Ammon's horn (tissue), 1 donor: ENCODE data around the gene ST8SIA6.
"Not testable (repeated sequence)": the region's sequence is repeated elsewhere in the genome, so short reads cannot be mapped to it uniquely, and the experiment has no call there.

Experiments used
- DNase-seq: peaks from one replicate; pipeline ENCODE4 v3.0.0-alpha.2; 2016; ENCODE audit warnings: low spot score

Gene ST8SIA6

DNA sequence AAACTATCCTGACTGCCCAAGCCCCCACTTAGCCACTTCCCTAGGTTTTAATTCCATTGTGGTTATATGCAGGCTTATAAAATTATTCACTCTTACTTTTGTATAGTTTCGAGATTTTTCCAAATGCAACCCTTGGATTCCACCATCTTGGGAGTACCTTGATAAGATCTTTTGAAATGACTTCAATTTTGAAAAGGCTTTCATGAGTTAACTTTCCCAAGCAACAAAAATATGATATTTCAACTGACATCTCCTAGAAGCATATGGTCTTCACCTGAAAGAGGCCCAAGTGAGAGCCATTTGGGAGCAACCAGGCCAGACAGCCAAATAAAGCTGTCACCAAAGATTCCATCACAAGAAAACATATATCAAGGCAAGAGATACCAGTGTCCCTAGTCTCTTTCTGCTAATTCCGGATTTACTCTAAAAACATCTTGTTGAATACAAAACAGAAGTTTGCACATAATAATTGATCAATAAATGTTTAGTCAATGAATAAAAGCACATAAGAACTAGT lies 1.7 kb upstream of the ST8SIA6 start:
- DNase-seq, result no peak

- no peak for DNase-seq
Observed at GRCh38 chr10:17455015-17455520, 673 bp upstream of the ST8SIA6 start.

GRCh38 chr10:17453373-17454091 lies 863 bp downstream of the ST8SIA6 start:
- no peak for DNase-seq

- DNase-seq, result no peak
Observed at GRCh38 chr10:17453035-17453372, 1.4 kb downstream of the ST8SIA6 start.

- no peak for DNase-seq
Observed at GRCh38 chr10:17452060-17452841, 2.1 kb downstream of the ST8SIA6 start.

GRCh38 chr10:17450024-17450423 lies 4.4 kb downstream of the ST8SIA6 start:
- DNase-seq, result no peak

DNA sequence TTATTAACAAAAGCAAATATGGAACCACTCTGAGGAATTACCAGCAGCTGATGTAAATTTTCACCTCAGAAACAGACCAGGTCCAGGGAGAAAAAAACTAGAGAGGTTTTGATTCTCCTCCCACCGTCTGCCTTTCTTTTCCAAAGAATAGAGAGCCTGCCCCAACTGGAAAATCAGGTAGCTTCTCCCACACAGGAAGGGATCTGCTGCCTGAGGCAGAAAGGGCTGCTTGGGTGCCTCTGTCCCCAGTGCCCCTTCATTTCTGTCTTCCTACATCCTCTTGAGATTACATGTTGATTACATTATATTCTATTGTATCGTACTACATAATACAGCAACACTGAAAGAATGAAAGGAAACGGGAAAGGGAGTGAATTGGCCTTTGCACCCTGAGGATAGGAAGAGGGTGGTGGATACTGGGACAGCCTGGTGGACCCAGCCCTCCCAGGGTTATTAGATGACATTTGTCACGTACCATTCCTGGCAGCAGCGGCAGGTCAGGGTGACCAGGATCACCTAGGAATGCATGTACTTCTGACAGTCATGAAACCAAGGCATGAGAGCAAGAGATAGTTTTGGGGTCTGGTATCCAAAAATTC lies 8.9 kb downstream of the ST8SIA6 start:
- no peak for DNase-seq

GRCh38 chr10:17444388-17444714 lies 10.0 kb downstream of the ST8SIA6 start:
- no peak for DNase-seq

- DNase-seq, result no peak
Observed at GRCh38 chr10:17443707-17444387, 10.5 kb downstream of the ST8SIA6 start.

DNA sequence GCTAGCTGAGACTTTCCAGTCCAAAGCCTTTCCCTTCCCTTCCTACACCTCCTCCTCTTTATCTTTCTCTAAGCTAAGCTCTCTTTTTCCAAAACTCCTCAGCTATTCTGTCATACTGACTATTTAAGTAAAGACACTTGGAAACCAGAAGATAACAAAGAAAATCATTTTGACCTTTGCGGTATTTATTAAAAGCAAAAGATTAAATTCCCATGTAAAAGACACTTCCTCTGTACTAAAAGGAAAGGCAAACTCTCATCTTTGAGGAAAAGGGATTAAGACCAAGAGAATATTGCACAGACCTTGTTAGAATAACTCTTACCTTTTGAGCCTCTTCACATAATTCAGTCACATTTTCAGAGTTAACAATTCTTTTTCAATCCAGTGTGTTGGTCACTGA lies 15.8 kb downstream of the ST8SIA6 start:
- DNase-seq, result no peak

- DNase-seq, result not testable (repeated sequence)
Observed at GRCh38 chr10:17436578-17436977, 17.8 kb downstream of the ST8SIA6 start.

DNA sequence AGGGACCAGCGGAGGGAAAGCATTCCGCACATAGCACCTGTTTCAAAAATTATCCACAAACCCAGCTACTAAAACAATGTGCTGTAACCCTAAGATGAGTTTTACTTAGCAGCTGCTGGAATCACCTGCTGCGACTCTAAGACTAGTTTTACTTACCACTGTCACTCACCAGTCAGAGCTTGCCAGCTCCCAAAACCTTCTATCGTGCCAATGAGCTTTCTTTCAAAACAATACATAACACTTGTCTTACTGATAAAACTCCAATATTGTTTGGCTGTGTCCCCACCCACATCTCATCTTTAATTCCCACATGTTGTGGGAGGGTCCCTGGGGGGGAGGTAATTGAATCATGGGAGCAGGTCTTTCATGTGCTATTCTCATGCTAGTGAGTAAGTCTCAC lies 18.4 kb downstream of the ST8SIA6 start:
- DNase-seq, result no peak

GRCh38 chr10:17435187-17435586 lies 19.2 kb downstream of the ST8SIA6 start:
- DNase-seq, result no peak

DNA sequence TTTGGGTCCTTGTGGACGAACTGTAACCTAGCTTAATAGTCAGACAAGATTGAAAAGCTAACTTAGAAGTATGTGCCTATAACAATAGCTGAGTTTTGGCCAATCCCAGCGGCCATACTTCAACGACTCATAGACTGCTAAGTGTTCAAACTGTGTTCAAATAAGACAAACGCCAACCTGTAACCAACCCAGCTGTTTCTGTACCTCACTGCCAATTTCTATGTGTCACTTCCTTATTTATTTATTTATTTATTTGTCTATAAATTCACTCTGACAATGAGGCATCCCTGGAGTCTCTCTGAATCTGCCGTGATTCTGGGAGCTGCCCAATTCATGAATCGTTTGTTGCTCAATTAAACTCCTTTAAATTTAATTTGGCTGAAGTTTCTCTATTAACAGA lies 21.7 kb downstream of the ST8SIA6 start:
- DNase-seq, result no peak

- no peak for DNase-seq
Observed at GRCh38 chr10:17431871-17432311, 22.5 kb downstream of the ST8SIA6 start.

DNA sequence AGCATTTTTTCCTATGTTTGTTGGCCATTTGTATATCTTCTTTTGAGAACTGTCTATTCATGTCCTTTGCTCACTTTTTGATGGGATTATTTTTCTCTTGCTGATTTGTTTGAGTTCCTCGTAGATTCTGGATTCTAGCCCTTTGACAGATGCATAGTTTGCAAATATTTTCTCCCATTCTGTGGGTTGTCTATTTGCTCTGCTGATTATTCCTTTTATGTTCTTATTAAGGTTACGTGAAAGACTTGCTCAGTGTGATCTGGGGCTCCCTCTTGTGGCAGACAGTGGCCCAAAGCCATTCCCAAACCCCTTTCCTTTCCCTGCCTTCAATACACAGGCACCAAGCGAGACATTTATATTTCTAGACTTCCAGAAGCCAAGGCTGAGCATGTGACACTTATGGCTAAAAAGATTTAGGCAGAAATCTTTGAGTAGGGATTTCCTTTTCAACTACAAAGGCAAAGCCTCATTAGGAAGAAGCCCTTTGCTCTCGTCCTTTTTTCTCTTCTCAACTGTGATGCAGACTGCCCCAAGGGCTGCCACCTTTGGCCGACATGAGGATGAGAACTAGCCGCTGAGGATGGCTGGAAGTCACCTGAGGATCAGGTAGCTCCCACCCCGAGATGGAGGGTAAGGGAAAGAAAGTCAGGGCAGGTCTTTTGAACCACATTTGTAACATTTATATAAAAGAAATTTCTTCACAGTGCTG lies 23.6 kb downstream of the ST8SIA6 start:
- peak; percentile 83 for DNase-seq

- DNase-seq, result no peak
Observed at GRCh38 chr10:17429490-17429889, 24.9 kb downstream of the ST8SIA6 start.

GRCh38 chr10:17428351-17429097 lies 25.9 kb downstream of the ST8SIA6 start:
- no peak for DNase-seq

GRCh38 chr10:17427666-17428350 lies 26.6 kb downstream of the ST8SIA6 start:
- DNase-seq, result no peak

- no peak for DNase-seq
Observed at GRCh38 chr10:17427201-17427600, 27.2 kb downstream of the ST8SIA6 start.
